GM18499 (cell line): ENCODE results near the gene KLF7.

Source experiments
- ATAC-seq: cut with Tn5 transposase; IDR thresholded peaks from one replicate; pipeline ENCODE4 v1.9.1; 2021; ENCODE audit warnings: moderate number of reproducible peaks; ENCODE audit not compliant: insufficient read depth, unreplicated experiment

KLF7 gene

GRCh38 chr2:207165121-207166038 lies at the start of gene KLF7:
Gene KLF7, minus strand, starts transcription at chr2:207165948. Its CDS starts 380 bp downstream, at chr2:207165568.
- no peak for ATAC-seq

DNA sequence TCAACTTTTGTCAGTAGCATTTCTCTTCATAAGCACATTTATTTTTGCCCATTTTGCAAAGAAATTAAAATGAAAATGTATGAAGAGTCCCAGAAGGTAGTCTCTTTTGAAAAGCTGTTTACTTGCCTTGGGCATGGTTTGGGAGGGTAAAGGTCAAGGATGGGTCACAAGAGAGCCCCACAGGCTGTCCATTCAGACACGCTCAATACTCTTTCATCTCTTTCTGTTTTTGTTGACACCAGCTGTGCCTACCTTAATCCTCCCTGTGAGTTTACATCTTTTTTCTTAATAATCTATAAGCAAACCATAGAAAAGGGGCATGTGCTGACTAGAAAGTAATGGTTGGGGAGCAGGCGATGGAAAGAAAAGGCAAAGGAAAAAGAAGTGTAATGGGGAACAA lies 49.6 kb upstream of the KLF7 start:
- no peak for ATAC-seq

DNA sequence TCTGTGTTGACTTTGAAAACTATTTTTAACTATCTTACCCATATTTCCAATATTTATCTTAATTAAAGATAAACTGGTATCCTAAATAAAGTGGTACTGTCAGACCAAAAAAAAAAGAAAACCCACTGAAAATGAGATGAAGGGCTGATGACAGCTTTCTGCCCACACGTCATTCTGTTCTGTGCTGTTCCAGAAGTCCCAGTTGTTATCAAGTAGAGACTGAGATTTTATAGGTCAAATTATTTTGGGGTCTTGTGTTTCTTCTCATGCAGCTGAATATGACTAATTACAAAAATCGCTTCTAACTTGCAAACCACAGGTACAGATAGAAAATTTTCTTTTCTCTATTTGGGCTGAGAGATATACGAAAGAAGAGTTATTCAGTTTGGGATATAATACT lies 48.7 kb upstream of the KLF7 start:
- no peak for ATAC-seq

DNA sequence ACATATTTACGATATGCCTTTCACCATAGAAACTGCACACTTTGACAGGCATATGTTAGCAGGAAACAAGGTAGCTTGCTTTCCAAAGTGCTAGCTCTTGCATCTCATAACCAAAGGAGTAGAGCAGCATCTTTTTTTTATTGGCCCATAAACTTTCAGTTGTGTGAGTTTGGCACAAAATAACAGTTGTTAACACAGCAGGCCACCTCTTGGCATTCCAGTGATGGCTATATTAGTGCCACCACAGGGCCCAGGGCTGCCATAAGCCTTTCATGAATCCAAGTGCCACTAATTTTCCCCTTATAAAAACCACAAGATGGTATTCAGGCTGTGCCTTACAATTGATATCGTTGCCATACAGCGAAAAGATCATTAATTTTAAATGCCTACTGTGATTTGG lies 40.3 kb upstream of the KLF7 start:
- no peak for ATAC-seq

GRCh38 chr2:207205173-207205957 lies 39.6 kb upstream of the KLF7 start:
- no peak for ATAC-seq

- no peak for ATAC-seq
Measured at GRCh38 chr2:207203056-207203455, 37.3 kb upstream of the KLF7 start.

DNA sequence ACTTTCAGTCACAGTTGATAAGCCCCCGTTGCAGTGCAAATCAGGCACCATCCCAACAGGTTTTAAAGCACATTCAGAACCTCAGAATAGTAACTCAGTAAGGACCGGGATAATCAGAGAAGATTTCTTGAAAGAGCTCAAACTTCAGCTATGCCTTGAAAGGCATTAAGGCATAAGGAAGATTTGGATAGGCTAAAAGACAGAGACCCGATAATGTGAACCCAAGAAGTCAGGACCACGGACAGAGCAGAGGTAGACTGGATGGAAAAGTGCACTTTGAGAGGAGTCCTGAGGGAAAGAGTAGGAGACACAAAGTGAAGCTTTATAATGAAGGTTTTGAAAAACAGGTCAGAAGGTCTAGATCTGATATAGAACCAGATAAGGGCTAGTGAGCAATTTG lies 36.9 kb upstream of the KLF7 start:
- no peak for ATAC-seq

GRCh38 chr2:207201416-207201815 lies 35.7 kb upstream of the KLF7 start:
- ATAC-seq: no peak

- no peak for ATAC-seq
Measured at GRCh38 chr2:207200136-207200535, 34.4 kb upstream of the KLF7 start.

GRCh38 chr2:207194028-207194427 lies 28.3 kb upstream of the KLF7 start:
- no peak for ATAC-seq

DNA sequence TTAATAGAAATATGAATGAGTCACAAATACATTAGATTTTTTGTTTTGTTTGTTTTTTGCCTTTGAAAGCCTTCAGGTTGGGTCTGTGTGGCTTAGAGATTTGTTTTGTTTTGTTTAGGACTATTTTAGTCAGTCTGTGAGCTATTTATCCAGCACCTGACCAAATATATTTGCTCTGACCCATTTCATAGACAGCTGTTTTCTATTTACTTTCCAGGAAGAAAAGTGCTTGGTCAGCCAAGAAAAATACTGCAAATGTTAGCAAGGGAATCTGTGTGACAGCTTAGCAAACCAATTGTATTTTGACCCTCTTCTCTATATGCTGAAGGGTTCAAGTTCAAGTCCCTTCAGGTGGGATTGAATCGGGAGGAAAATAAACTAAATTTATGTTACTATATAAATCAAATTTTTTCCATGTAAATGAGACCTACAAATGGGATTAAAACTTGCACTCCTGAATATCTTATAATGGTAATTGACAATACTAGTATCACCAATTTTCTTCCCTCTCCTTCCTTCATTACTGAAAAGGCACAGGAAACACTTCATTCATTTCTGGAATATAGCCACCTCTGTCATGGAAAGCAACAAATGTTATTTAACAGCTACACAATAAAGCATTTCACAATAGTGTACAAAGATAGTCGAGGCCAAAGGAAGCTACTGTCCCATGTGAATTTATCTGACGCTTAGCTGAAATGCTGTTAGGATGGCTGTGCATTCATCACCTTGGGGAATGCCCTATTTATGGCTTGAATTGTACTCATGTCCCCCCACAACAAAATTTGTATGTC lies 23.1 kb upstream of the KLF7 start:
- ATAC-seq: no peak

DNA sequence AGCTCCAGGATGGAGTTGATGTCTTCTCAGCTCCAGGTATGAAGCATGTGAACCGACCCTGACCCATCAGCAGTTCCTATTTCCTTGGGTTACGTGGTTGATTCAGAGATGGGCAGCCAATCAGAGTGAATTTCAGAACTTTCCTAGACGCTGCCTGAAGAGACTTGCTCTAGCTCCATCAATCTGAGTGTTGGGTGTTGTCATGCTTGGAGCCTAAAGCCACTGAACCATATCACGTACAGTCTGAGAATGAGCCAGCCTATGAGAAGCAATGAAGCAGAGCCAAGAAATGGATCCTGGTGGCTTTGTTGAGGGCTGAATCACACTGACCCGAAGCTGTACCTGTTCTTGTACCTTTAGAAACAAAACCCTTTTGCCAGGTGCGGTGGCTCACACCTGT lies 19.6 kb upstream of the KLF7 start:
- ATAC-seq: no peak

GRCh38 chr2:207184768-207185167 lies 19.0 kb upstream of the KLF7 start:
- no peak for ATAC-seq

DNA sequence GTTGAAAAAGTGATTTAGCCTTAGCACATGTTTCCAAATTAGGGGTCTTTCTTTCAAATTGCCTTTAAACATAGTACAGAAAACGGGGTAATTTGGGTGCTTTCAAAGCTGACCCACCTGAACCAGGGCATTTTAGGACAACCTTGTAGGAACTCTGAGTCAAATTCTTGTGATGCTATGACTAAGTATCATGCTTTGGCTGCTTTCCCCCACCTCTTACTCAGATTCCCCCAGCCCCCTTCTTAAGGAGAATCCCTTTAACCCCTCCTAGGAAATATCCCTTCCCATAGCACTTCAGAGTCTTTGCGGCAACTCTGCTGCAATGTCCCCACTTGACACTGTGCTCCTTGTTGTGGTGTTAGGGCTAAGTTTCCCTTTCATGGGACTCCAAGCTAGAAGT lies 18.6 kb upstream of the KLF7 start:
- ATAC-seq: no peak

DNA sequence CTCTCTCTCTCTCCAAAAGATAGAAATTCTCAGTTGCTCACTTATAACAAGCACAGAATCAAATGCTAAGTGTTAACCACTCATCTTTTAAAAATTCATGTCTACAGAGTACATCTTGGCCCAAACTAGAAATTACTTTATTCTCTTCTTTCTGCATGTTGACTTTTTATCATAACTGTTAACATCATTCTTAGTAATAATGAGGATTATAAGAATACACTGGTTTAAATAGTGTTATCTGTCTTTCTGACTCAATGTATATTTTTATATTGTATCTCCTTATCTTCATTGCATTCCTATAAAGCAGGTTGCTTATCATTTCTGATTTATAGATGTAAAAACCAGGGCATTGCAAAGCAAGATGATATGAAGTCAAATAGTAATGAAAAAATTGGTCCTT lies 17.8 kb upstream of the KLF7 start:
- ATAC-seq: no peak

- no peak for ATAC-seq
Measured at GRCh38 chr2:207182911-207183310, 17.2 kb upstream of the KLF7 start.

DNA sequence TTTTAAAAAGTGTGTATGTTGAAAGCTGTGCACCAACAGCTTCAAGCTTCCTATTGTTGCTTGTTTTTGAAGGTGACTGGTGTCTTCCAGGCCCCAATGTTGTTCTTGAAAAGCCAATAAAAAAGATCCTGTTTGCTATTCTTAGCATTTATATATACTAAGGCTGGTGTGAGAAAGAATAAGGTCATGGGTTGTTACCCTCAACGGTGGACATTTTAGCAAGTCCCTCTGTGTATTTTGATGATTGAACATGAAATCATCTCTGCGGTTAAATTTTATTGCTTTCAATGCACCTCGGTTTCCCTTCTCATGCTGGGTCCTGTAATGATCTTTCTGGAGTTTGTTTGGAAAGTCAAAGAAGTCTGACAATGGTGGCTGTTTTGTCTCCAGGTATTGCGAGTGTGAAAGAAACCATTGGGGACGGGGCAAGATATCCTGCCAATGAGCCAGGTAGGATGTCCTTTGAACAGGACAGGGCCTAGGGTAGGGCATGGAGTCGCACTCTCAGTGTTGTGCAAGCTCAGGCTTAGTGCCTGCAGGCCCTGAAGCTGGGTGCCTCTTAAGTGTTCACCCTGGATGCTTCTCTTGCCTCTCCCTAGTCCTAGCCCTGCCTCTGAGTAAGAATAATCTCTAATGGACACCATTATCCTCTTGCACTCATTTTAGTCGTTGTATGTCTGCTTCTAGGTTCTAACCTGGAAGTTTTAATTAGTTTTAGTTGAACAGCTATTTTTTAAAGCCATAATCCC lies 16.0 kb upstream of the KLF7 start:
- no peak for ATAC-seq

- ATAC-seq: no peak
Measured at GRCh38 chr2:207180741-207181140, 15.0 kb upstream of the KLF7 start.

DNA sequence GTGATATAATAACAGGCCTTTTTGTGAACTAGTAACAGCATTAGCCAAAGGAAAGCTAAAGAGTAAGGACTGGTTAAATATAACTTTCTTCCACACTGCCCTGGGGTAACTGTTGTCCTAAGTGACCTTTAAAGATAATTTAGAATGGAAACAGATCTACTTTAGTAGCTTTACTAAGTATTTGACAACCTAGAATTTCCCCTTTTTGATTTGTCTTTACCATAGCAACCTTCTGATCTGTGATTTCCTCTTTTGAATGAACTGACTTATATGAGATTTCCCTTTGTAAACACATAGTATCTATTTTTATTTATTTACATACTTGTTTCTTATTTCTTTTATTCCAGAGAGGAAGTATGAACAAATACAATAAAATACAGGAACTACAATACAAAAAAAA lies 10.5 kb upstream of the KLF7 start:
- ATAC-seq: no peak

DNA sequence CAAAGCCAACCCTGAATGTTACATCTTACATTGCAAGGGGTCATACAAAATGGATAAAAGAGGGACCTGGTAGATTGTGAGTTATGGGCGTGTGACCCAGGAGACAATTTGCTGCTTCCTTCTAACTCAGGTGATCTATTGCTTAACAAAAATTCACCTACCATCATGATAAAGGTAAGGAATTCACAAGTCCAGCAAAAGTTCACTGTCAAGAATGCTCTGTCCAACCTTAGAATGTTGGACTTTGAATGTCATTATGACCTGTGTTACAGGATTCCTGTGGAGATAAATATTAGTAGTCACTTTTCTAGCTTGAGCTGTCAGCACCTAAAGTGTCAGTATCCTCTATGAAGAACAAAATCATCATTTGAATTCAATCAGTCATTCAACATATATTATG lies 7.9 kb upstream of the KLF7 start:
- no peak for ATAC-seq
